ENCODE data around the gene TMEM54. TPM values are rescaled to one million over a fixed set of nuclear protein-coding genes. Genes with fewer than 3 reads are reported as not detected.

The TMEM54 gene
- total and polyA plus RNA-seq, 2 experiments from 2014 or later, result 11.2 to 11.7 TPM

GRCh38 chr1:32883338-32884031, 17.7 kb downstream of the TMEM54 start:
- no peak for ATAC-seq
- peaks cover 27% of the 10 kb centered on the region for H3K27me3 Mint-ChIP-seq (ENCODE audit: insufficient read depth, low read depth, poor library complexity)
- no peak overlapping the region for H3K27ac Mint-ChIP-seq

More at GRCh38 chr1:32883338-32884031, 17.7 kb downstream of the TMEM54 start:
- H3K9me3 Mint-ChIP-seq, result no peaks in the 10 kb centered on the region
- Histone ChIP-seq H4K20me1 (replicated peaks; ENCODE audit: insufficient read depth) (peaks cover 6% of the 10 kb centered on the region; the same call in 1 of the 2 replicates), H3K27me3 (ENCODE audit: insufficient read depth) (peaks cover 33% of the 10 kb centered on the region), H3K4me3 (no peak overlapping the region), H3K4me2 (no peak overlapping the region), H3K4me1 (ENCODE audit: insufficient read depth) (peaks cover 15% of the 10 kb centered on the region), H3F3A (replicated peaks; ENCODE audit: low read depth) (no peaks in the 10 kb centered on the region), H3K36me3 (ENCODE audit: insufficient read depth) (no peaks in the 10 kb centered on the region), H2AFZ (no peak overlapping the region), H3K9me2 (ENCODE audit: insufficient read depth) (no peaks in the 10 kb centered on the region), H3K79me2 (replicated peaks; ENCODE audit: insufficient read depth) (no peaks in the 10 kb centered on the region), H3K27ac (ENCODE audit: low read depth) (no peak overlapping the region)
- H3K4me3 Mint-ChIP-seq, result no peak overlapping the region
- DNase-seq (ENCODE audit: low spot score), result no peak
- TF ChIP-seq, protein P1, sequence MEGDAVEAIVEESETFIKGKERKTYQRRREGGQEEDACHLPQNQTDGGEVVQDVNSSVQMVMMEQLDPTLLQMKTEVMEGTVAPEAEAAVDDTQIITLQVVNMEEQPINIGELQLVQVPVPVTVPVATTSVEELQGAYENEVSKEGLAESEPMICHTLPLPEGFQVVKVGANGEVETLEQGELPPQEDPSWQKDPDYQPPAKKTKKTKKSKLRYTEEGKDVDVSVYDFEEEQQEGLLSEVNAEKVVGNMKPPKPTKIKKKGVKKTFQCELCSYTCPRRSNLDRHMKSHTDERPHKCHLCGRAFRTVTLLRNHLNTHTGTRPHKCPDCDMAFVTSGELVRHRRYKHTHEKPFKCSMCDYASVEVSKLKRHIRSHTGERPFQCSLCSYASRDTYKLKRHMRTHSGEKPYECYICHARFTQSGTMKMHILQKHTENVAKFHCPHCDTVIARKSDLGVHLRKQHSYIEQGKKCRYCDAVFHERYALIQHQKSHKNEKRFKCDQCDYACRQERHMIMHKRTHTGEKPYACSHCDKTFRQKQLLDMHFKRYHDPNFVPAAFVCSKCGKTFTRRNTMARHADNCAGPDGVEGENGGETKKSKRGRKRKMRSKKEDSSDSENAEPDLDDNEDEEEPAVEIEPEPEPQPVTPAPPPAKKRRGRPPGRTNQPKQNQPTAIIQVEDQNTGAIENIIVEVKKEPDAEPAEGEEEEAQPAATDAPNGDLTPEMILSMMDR (conservative IDR thresholded peaks at IDR 0.05; ENCODE audit: low read depth in 2 of 2), result no peak
- TF ChIP-seq EZH2phosphoT487 (IDR thresholded peaks at IDR 0.05; ENCODE audit: unreplicated experiment), result no peak
- no peak for TF ChIP-seq ZNF114 (CRISPR knock-in tag; IDR thresholded peaks at IDR 0.05)
- no peak for TF ChIP-seq JUNB (IDR thresholded peaks at IDR 0.05; ENCODE audit: unreplicated experiment)
- no peak for TF ChIP-seq ZNF331 (CRISPR knock-in tag; IDR thresholded peaks at IDR 0.05; ENCODE audit: low read depth)
- TF ChIP-seq, protein P2, sequence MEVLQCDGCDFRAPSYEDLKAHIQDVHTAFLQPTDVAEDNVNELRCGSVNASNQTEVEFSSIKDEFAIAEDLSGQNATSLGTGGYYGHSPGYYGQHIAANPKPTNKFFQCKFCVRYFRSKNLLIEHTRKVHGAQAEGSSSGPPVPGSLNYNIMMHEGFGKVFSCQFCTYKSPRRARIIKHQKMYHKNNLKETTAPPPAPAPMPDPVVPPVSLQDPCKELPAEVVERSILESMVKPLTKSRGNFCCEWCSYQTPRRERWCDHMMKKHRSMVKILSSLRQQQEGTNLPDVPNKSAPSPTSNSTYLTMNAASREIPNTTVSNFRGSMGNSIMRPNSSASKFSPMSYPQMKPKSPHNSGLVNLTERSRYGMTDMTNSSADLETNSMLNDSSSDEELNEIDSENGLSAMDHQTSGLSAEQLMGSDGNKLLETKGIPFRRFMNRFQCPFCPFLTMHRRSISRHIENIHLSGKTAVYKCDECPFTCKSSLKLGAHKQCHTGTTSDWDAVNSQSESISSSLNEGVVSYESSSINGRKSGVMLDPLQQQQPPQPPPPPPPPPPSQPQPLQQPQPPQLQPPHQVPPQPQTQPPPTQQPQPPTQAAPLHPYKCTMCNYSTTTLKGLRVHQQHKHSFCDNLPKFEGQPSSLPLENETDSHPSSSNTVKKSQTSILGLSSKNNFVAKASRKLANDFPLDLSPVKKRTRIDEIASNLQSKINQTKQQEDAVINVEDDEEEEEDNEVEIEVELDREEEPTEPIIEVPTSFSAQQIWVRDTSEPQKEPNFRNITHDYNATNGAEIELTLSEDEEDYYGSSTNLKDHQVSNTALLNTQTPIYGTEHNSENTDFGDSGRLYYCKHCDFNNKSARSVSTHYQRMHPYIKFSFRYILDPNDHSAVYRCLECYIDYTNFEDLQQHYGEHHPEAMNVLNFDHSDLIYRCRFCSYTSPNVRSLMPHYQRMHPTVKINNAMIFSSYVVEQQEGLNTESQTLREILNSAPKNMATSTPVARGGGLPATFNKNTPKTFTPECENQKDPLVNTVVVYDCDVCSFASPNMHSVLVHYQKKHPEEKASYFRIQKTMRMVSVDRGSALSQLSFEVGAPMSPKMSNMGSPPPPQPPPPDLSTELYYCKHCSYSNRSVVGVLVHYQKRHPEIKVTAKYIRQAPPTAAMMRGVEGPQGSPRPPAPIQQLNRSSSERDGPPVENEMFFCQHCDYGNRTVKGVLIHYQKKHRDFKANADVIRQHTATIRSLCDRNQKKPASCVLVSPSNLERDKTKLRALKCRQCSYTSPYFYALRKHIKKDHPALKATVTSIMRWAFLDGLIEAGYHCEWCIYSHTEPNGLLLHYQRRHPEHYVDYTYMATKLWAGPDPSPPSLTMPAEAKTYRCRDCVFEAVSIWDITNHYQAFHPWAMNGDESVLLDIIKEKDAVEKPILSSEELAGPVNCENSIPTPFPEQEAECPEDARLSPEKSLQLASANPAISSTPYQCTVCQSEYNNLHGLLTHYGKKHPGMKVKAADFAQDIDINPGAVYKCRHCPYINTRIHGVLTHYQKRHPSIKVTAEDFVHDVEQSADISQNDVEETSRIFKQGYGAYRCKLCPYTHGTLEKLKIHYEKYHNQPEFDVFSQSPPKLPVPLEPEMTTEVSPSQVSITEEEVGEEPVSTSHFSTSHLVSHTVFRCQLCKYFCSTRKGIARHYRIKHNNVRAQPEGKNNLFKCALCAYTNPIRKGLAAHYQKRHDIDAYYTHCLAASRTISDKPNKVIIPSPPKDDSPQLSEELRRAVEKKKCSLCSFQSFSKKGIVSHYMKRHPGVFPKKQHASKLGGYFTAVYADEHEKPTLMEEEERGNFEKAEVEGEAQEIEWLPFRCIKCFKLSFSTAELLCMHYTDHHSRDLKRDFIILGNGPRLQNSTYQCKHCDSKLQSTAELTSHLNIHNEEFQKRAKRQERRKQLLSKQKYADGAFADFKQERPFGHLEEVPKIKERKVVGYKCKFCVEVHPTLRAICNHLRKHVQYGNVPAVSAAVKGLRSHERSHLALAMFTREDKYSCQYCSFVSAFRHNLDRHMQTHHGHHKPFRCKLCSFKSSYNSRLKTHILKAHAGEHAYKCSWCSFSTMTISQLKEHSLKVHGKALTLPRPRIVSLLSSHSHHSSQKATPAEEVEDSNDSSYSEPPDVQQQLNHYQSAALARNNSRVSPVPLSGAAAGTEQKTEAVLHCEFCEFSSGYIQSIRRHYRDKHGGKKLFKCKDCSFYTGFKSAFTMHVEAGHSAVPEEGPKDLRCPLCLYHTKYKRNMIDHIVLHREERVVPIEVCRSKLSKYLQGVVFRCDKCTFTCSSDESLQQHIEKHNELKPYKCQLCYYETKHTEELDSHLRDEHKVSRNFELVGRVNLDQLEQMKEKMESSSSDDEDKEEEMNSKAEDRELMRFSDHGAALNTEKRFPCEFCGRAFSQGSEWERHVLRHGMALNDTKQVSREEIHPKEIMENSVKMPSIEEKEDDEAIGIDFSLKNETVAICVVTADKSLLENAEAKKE (CRISPR knock-in tag; IDR thresholded peaks at IDR 0.05), result no peak
- no peak for TF ChIP-seq CREB1 (CRISPR knock-in tag; IDR thresholded peaks at IDR 0.05; ENCODE audit: low read depth)
- H3K36me3 Mint-ChIP-seq (ENCODE audit: low read depth), result no peaks in the 10 kb centered on the region; the same call in 2 of the 3 replicates
- peaks cover 20% of the 10 kb centered on the region for H3K4me1 Mint-ChIP-seq
